HEK293 (cell line): ENCODE measurements around the gene PLEKHD1.

Experiments used
- CTCF ChIA-PET: fragments of 350-600 bp; formaldehyde crosslinking; extraction: SDS; loops from one replicate; lab custom pipeline; 2021; ENCODE audit warnings: antibody characterized with exemption; lab: Yijun Ruan, JAX
- POLR2A ChIA-PET: fragments of 300-600 bp; formaldehyde crosslinking; extraction: SDS; loops from one replicate; lab custom pipeline; 2020; ENCODE audit warnings: antibody characterized with exemption, inconsistent platforms; lab: Yijun Ruan, JAX
- H3K27ac ChIP-seq: fragments of 200-500 bp; sonication (Bioruptor generic); 2 replicates; pipeline ENCODE4 v1.5.1; 2014; ENCODE audit warnings: low read depth, low read length, control low read depth, inconsistent platforms; ENCODE audit errors: extremely low read depth
- H3K36me3 ChIP-seq, 2 experiments: fragments of 200-500 bp in 1 of 2; sonication (Bioruptor generic) in 1 of 2; 1 replicate in 1 of 2; 2 replicates in 1 of 2; pipeline ENCODE4 v1.5.1; 2014 to 2017; ENCODE audit warnings: inconsistent platforms in 2 of 2, low read length in 2 of 2; ENCODE audit not compliant: control insufficient read depth in 2 of 2, insufficient read depth in 1 of 2
- H3K4me1 ChIP-seq: fragments of 200-500 bp; sonication (Bioruptor generic); 2 replicates; pipeline ENCODE4 v1.5.1; 2014; ENCODE audit warnings: mild to moderate bottlenecking, low read length, inconsistent platforms; ENCODE audit not compliant: control insufficient read depth, insufficient read depth
- H3K4me3 ChIP-seq: 2 replicates; pipeline ENCODE4 v1.5.1; 2011; ENCODE audit warnings: low read depth, mild to moderate bottlenecking, control low read depth, low read length, moderate library complexity
- H3K9me3 ChIP-seq: fragments of 200-500 bp; sonication (Bioruptor generic); 2 replicates; pipeline ENCODE4 v1.5.1; 2014; ENCODE audit warnings: low read depth, low read length, inconsistent platforms; ENCODE audit not compliant: control insufficient read depth, insufficient read depth
- GLI4 ChIP-seq: fragments of 450-650 bp; formaldehyde crosslinking; IDR thresholded peaks from 2 replicates; pipeline ENCODE4 v1.5.1; 2016; ENCODE audit warnings: missing biosample characterization, missing genetic modification characterization
- MEIS1 ChIP-seq: sonication (generic); formaldehyde crosslinking; IDR thresholded peaks from 2 replicates; pipeline ENCODE4 v1.8.1; 2022; ENCODE audit warnings: missing genetic modification reagents, mild to moderate bottlenecking, borderline replicate concordance
- OSR2 ChIP-seq: fragments of 450-650 bp; formaldehyde crosslinking; IDR thresholded peaks from 2 replicates; pipeline ENCODE4 v1.5.1; 2016; ENCODE audit warnings: missing biosample characterization, missing genetic modification characterization
- OVOL3 ChIP-seq: fragments of 450-650 bp; formaldehyde crosslinking; IDR thresholded peaks from 2 replicates; pipeline ENCODE4 v1.5.1; 2016; ENCODE audit warnings: missing biosample characterization, missing genetic modification characterization
- ZBTB17 ChIP-seq: fragments of 450-650 bp; formaldehyde crosslinking; IDR thresholded peaks from 2 replicates; pipeline ENCODE4 v1.5.1; 2016; ENCODE audit warnings: missing biosample characterization, missing genetic modification characterization
- ZFHX2 ChIP-seq: fragments of 450-650 bp; formaldehyde crosslinking; conservative IDR thresholded peaks from 2 replicates; pipeline ENCODE4 v1.5.1; 2016; ENCODE audit warnings: missing biosample characterization, missing genetic modification characterization
- ZIC2 ChIP-seq: fragments of 450-650 bp; formaldehyde crosslinking; IDR thresholded peaks from 2 replicates; pipeline ENCODE4 v1.5.1; 2016; ENCODE audit warnings: missing biosample characterization, missing genetic modification characterization
- ZNF24 ChIP-seq: fragments of 450-650 bp; formaldehyde crosslinking; IDR thresholded peaks from 2 replicates; pipeline ENCODE4 v1.5.1; 2016; ENCODE audit warnings: missing biosample characterization, missing genetic modification characterization
- ZNF266 ChIP-seq: fragments of 450-650 bp; formaldehyde crosslinking; IDR thresholded peaks from 2 replicates; pipeline ENCODE4 v1.5.1; 2016; ENCODE audit warnings: missing biosample characterization, missing genetic modification characterization, low read depth
- ZNF433 ChIP-seq: fragments of 450-650 bp; formaldehyde crosslinking; IDR thresholded peaks from 2 replicates; pipeline ENCODE4 v1.5.1; 2016; ENCODE audit warnings: missing biosample characterization, missing genetic modification characterization, low read depth
- ZNF530 ChIP-seq: fragments of 450-650 bp; formaldehyde crosslinking; IDR thresholded peaks from 2 replicates; pipeline ENCODE4 v1.5.1; 2016; ENCODE audit warnings: low read depth, missing biosample characterization, missing genetic modification characterization
- ZNF621 ChIP-seq: fragments of 450-650 bp; formaldehyde crosslinking; IDR thresholded peaks from 2 replicates; pipeline ENCODE4 v1.5.1; 2017; ENCODE audit warnings: missing biosample characterization, missing genetic modification characterization
- ZNF623 ChIP-seq: fragments of 450-650 bp; formaldehyde crosslinking; IDR thresholded peaks from 2 replicates; pipeline ENCODE4 v1.5.1; 2016; ENCODE audit warnings: missing biosample characterization, missing genetic modification characterization
- ZNF747 ChIP-seq: fragments of 450-650 bp; formaldehyde crosslinking; IDR thresholded peaks from 2 replicates; pipeline ENCODE4 v1.5.1; 2016; ENCODE audit warnings: missing biosample characterization, missing genetic modification characterization
- TF ChIP-seq, protein P1 (sequence below): fragments of 450-650 bp; formaldehyde crosslinking; IDR thresholded peaks from 2 replicates; pipeline ENCODE4 v1.5.1; 2016; ENCODE audit warnings: missing biosample characterization, missing genetic modification characterization
- TF ChIP-seq, protein P2 (sequence below): fragments of 450-650 bp; formaldehyde crosslinking; IDR thresholded peaks from 2 replicates; pipeline ENCODE4; 2016; ENCODE audit warnings: missing biosample characterization, missing genetic modification characterization
- TF ChIP-seq, protein P3 (sequence below): fragments of 450-650 bp; formaldehyde crosslinking; IDR thresholded peaks from 2 replicates; pipeline ENCODE4 v1.5.1; 2016; ENCODE audit warnings: missing biosample characterization, missing genetic modification characterization
- TF ChIP-seq, protein P4 (sequence below): fragments of 450-650 bp; IDR thresholded peaks from 2 replicates; pipeline ENCODE4 v1.5.1; 2018; ENCODE audit warnings: missing biosample characterization, mild to moderate bottlenecking, missing genetic modification characterization
- TF ChIP-seq, protein P5 (sequence below): fragments of 450-650 bp; formaldehyde crosslinking; IDR thresholded peaks from 2 replicates; pipeline ENCODE4 v1.5.1; 2017; ENCODE audit warnings: missing biosample characterization, missing genetic modification characterization
- TF ChIP-seq, protein P6 (sequence below): fragments of 450-650 bp; formaldehyde crosslinking; IDR thresholded peaks from 2 replicates; pipeline ENCODE4 v1.5.1; 2016; ENCODE audit warnings: missing biosample characterization, missing genetic modification characterization, low read depth
- TF ChIP-seq, protein P7 (sequence below): fragments of 450-650 bp; formaldehyde crosslinking; IDR thresholded peaks from 2 replicates; pipeline ENCODE4 v1.5.1; 2016; ENCODE audit warnings: missing biosample characterization, missing genetic modification characterization

PLEKHD1 gene

DNA sequence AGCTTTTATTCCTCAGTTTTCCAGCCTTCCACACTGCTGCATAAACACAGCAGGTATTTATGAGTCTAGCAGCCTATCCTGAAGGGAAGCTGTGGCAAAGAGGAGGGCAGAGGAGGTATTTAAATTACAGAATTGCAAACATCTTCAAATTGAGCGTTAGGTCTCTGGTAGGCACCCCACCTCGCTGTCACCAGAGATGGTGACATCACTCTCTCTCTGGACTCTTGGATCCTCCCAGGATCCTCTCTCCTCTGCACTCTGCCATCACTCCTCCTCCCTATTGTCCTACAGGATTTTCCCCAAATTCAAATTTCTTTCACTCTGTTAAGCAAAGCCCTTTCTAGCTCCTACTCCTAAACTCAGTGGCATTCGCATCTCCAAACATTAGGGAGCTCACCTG lies 6.7 kb downstream of the PLEKHD1 start:
- TF ChIP-seq ZNF747 (tag by site-specific recombination) (no peak), ZBTB17 (tag by site-specific recombination) (peak; percentile 51; the same call in 1 of the 2 replicates)
- TF ChIP-seq, all 188 proteins: peak for 1
- CTCF ChIA-PET: no interaction called here
- Histone ChIP-seq H3K4me1 (no peaks in the 10 kb centered on the region), H3K9me3 (no peaks in the 10 kb centered on the region), H3K36me3 (no peaks in the 10 kb centered on the region), H3K27ac (no peak overlapping the region), H3K4me3 (no peak overlapping the region)
- POLR2A ChIA-PET: interaction anchor here (0.6 kb wide), 1 partner anchor 20 kb away, joined by 4 read pairs; no protein-coding TSS in a partner anchor

DNA sequence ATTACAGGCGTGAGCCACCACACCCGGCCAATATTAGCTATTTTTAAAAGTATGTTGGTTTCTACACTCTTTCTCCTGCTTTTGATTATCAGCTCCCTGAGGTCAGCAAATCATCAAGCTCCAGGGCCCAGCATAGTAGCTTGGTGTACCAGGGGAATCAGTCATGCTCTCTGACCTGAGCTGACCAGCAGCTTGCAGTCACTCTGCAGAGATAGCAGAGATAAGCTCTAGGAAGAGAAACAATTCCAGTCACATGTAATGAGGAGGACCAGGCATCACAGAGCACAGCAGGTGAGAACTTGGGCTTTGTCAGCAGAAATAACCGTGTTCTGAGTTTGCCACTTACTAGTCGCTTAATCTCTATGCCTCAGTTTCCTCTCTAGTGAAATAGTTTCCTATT lies 8.5 kb downstream of the PLEKHD1 start:
- TF ChIP-seq OSR2: no peak
- TF ChIP-seq ZNF530 (tag by site-specific recombination): no peak
- TF ChIP-seq OVOL3 (tag by site-specific recombination): no peak
- TF ChIP-seq ZNF24: no peak
- TF ChIP-seq, protein P1, sequence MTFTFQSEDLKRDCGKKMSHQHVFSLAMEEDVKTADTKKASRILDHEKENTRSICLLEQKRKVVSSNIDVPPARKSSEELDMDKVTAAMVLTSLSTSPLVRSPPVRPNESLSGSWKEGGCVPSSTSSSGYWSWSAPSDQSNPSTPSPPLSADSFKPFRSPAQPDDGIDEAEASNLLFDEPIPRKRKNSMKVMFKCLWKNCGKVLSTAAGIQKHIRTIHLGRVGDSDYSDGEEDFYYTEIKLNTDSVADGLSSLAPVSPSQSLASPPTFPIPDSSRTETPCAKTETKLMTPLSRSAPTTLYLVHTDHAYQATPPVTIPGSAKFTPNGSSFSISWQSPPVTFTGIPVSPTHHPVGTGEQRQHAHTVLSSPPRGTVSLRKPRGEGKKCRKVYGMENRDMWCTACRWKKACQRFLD: no peak
- TF ChIP-seq, protein P2, sequence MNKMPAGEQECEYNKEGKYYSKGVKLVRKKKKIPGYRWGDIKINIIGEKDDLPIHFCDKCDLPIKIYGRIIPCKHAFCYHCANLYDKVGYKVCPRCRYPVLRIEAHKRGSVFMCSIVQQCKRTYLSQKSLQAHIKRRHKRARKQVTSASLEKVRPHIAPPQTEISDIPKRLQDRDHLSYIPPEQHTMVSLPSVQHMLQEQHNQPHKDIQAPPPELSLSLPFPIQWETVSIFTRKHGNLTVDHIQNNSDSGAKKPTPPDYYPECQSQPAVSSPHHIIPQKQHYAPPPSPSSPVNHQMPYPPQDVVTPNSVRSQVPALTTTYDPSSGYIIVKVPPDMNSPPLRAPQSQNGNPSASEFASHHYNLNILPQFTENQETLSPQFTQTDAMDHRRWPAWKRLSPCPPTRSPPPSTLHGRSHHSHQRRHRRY (tag by site-specific recombination): no peak
- no peak for TF ChIP-seq ZNF266 (tag by site-specific recombination)
- TF ChIP-seq MEIS1: no peak
- TF ChIP-seq, protein P3, sequence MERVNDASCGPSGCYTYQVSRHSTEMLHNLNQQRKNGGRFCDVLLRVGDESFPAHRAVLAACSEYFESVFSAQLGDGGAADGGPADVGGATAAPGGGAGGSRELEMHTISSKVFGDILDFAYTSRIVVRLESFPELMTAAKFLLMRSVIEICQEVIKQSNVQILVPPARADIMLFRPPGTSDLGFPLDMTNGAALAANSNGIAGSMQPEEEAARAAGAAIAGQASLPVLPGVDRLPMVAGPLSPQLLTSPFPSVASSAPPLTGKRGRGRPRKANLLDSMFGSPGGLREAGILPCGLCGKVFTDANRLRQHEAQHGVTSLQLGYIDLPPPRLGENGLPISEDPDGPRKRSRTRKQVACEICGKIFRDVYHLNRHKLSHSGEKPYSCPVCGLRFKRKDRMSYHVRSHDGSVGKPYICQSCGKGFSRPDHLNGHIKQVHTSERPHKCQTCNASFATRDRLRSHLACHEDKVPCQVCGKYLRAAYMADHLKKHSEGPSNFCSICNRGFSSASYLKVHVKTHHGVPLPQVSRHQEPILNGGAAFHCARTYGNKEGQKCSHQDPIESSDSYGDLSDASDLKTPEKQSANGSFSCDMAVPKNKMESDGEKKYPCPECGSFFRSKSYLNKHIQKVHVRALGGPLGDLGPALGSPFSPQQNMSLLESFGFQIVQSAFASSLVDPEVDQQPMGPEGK: no peak
- TF ChIP-seq ZNF621 (tag by site-specific recombination): no peak
- TF ChIP-seq, protein P4, sequence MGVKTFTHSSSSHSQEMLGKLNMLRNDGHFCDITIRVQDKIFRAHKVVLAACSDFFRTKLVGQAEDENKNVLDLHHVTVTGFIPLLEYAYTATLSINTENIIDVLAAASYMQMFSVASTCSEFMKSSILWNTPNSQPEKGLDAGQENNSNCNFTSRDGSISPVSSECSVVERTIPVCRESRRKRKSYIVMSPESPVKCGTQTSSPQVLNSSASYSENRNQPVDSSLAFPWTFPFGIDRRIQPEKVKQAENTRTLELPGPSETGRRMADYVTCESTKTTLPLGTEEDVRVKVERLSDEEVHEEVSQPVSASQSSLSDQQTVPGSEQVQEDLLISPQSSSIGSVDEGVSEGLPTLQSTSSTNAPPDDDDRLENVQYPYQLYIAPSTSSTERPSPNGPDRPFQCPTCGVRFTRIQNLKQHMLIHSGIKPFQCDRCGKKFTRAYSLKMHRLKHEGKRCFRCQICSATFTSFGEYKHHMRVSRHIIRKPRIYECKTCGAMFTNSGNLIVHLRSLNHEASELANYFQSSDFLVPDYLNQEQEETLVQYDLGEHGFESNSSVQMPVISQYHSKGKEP: no peak
- no peak for TF ChIP-seq ZNF623 (tag by site-specific recombination)
- no peak for TF ChIP-seq ZNF433
- no peak for TF ChIP-seq ZIC2 (tag by site-specific recombination)
- TF ChIP-seq, protein P5, sequence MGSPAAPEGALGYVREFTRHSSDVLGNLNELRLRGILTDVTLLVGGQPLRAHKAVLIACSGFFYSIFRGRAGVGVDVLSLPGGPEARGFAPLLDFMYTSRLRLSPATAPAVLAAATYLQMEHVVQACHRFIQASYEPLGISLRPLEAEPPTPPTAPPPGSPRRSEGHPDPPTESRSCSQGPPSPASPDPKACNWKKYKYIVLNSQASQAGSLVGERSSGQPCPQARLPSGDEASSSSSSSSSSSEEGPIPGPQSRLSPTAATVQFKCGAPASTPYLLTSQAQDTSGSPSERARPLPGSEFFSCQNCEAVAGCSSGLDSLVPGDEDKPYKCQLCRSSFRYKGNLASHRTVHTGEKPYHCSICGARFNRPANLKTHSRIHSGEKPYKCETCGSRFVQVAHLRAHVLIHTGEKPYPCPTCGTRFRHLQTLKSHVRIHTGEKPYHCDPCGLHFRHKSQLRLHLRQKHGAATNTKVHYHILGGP: no peak
- no peak for TF ChIP-seq GLI4
- TF ChIP-seq, protein P6, sequence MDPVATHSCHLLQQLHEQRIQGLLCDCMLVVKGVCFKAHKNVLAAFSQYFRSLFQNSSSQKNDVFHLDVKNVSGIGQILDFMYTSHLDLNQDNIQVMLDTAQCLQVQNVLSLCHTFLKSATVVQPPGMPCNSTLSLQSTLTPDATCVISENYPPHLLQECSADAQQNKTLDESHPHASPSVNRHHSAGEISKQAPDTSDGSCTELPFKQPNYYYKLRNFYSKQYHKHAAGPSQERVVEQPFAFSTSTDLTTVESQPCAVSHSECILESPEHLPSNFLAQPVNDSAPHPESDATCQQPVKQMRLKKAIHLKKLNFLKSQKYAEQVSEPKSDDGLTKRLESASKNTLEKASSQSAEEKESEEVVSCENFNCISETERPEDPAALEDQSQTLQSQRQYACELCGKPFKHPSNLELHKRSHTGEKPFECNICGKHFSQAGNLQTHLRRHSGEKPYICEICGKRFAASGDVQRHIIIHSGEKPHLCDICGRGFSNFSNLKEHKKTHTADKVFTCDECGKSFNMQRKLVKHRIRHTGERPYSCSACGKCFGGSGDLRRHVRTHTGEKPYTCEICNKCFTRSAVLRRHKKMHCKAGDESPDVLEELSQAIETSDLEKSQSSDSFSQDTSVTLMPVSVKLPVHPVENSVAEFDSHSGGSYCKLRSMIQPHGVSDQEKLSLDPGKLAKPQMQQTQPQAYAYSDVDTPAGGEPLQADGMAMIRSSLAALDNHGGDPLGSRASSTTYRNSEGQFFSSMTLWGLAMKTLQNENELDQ (tag by site-specific recombination): no peak
- TF ChIP-seq, protein P7, sequence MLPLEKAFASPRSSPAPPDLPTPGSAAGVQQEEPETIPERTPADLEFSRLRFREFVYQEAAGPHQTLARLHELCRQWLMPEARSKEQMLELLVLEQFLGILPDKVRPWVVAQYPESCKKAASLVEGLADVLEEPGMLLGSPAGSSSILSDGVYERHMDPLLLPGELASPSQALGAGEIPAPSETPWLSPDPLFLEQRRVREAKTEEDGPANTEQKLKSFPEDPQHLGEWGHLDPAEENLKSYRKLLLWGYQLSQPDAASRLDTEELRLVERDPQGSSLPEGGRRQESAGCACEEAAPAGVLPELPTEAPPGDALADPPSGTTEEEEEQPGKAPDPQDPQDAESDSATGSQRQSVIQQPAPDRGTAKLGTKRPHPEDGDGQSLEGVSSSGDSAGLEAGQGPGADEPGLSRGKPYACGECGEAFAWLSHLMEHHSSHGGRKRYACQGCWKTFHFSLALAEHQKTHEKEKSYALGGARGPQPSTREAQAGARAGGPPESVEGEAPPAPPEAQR (tag by site-specific recombination): no peak
- TF ChIP-seq ZFHX2 (tag by site-specific recombination): no peak
- H3K9me3 ChIP-seq: no peaks in the 10 kb centered on the region
- POLR2A ChIA-PET: no interaction called here
- no peak overlapping the region for H3K4me3 ChIP-seq
- H3K36me3 ChIP-seq: no peaks in the 10 kb centered on the region
- CTCF ChIA-PET: interaction anchor here (0.6 to 3.0 kb wide), 6 partner anchors 11 to 82 kb away, joined by 3 to 18 read pairs (median 3); no protein-coding TSS in a partner anchor
- H3K27ac ChIP-seq: no peak overlapping the region
- no peaks in the 10 kb centered on the region for H3K4me1 ChIP-seq
